ENCODE measurements around the gene DRC7.

Gene DRC7

GRCh38 chr16:57672416-57672815 is 22.2 kb upstream of the DRC7 start:
- intact Hi-C loops (cut with DNase I) = no loop called here
- DNase-seq = no peak

- DNase-seq = no peak
- intact Hi-C loops (cut with DNase I) = no loop called here
These were observed 21.8 kb upstream of the DRC7 start for GRCh38 chr16:57672824-57673223.

GRCh38 chr16:57675741-57676551 is 18.7 kb upstream of the DRC7 start:
- peak in 1 of 10 donors; percentile 44 for DNase-seq
- intact Hi-C loops (cut with DNase I) = no loop called here

- no peak for DNase-seq
- intact Hi-C loops (cut with DNase I) = no loop called here
These were observed 18.0 kb upstream of the DRC7 start for GRCh38 chr16:57676553-57677085.

- intact Hi-C loops (cut with DNase I) = no loop called here
- DNase-seq = peak in 1 of 10 donors; percentile 35
These were observed 16.8 kb upstream of the DRC7 start for GRCh38 chr16:57677622-57678369.

- intact Hi-C loops (cut with DNase I) = no loop called here
- DNase-seq = peak in 1 of 10 donors; percentile 79
These were observed 15.6 kb upstream of the DRC7 start for GRCh38 chr16:57679016-57679415.

- DNase-seq = no peak
- intact Hi-C loops (cut with DNase I) = no loop called here
These were observed 14.7 kb upstream of the DRC7 start for GRCh38 chr16:57679767-57680482.

- DNase-seq = no peak
- intact Hi-C loops (cut with DNase I) = no loop called here
These were observed 13.7 kb upstream of the DRC7 start for GRCh38 chr16:57680842-57681375.

- intact Hi-C loops (cut with DNase I) = no loop called here
- peak in 1 of 10 donors; percentile 57 for DNase-seq
These were observed 12.5 kb upstream of the DRC7 start for GRCh38 chr16:57681950-57682728.

GRCh38 chr16:57682809-57683635 is 11.6 kb upstream of the DRC7 start:
- intact Hi-C loops (cut with DNase I) = no loop called here
- DNase-seq = no peak

- intact Hi-C loops (cut with DNase I) = no loop called here
- DNase-seq = peak in 1 of 10 donors; percentile 70
These were observed 10.7 kb upstream of the DRC7 start for GRCh38 chr16:57683636-57684545.

GRCh38 chr16:57684626-57685358 is 9.8 kb upstream of the DRC7 start:
- DNase-seq = peak in 1 of 10 donors; percentile 68
- intact Hi-C loops (cut with DNase I) = no loop called here

GRCh38 chr16:57685633-57686032 is 9.0 kb upstream of the DRC7 start:
- peak in 1 of 10 donors; percentile 55 for DNase-seq
- intact Hi-C loops (cut with DNase I) = no loop called here

GRCh38 chr16:57686577-57686976 is 8.0 kb upstream of the DRC7 start:
- intact Hi-C loops (cut with DNase I) = no loop called here
- peak in 1 of 10 donors; percentile 40 for DNase-seq

- intact Hi-C loops (cut with DNase I) = no loop called here
- peak in 1 of 10 donors; percentile 2 for DNase-seq
These were observed 7.2 kb upstream of the DRC7 start for GRCh38 chr16:57687363-57687929.

GRCh38 chr16:57688487-57688986 is 6.1 kb upstream of the DRC7 start:
- peak in 1 of 10 donors; percentile 15 for DNase-seq
- intact Hi-C loops (cut with DNase I) = no loop called here

Measured in posterior cingulate gyrus (tissue), 11 donors.